Ishikawa (cell line): ENCODE data around the gene SMARCD1.

ENCODE experiments used
- CEBPB ChIP-seq: IDR thresholded peaks from 2 replicates; pipeline ENCODE4 v1.6.1; 2012
- CREB1 ChIP-seq: IDR thresholded peaks from 2 replicates; pipeline ENCODE4 v1.6.1; 2012; ENCODE audit warnings: low read depth
- EGR1 ChIP-seq: IDR thresholded peaks from 2 replicates; pipeline ENCODE4 v1.6.1; 2012
- EP300 ChIP-seq: IDR thresholded peaks from 2 replicates; pipeline ENCODE4 v1.6.1; 2012; ENCODE audit warnings: borderline replicate concordance
- FOXM1 ChIP-seq: IDR thresholded peaks from 2 replicates; pipeline ENCODE4 v1.6.1; 2012; ENCODE audit warnings: low read depth, borderline replicate concordance
- NFIC ChIP-seq: IDR thresholded peaks from 2 replicates; pipeline ENCODE4 v1.6.1; 2012
- RAD21 ChIP-seq: IDR thresholded peaks from 2 replicates; pipeline ENCODE4 v1.6.1; 2012; ENCODE audit warnings: low read depth
- TAF1 ChIP-seq: IDR thresholded peaks from 2 replicates; pipeline ENCODE4 v1.6.1; 2012; ENCODE audit warnings: low read depth, mild to moderate bottlenecking
- TCF12 ChIP-seq: IDR thresholded peaks from 2 replicates; pipeline ENCODE4 v1.6.1; 2012; ENCODE audit warnings: low read depth
- YY1 ChIP-seq: IDR thresholded peaks from 2 replicates; pipeline ENCODE4 v1.6.1; 2012; ENCODE audit warnings: low read depth
- ZBTB7A ChIP-seq: IDR thresholded peaks from 2 replicates; pipeline ENCODE4 v1.6.1; 2012; ENCODE audit warnings: low read depth
- TF ChIP-seq, protein P1 (sequence below): IDR thresholded peaks from 2 replicates; pipeline ENCODE4 v1.6.1; 2012; ENCODE audit warnings: low read depth, mild to moderate bottlenecking
- TF ChIP-seq, protein P2 (sequence below): IDR thresholded peaks from 2 replicates; pipeline ENCODE4 v1.6.1; 2012
- TF ChIP-seq, protein P3 (sequence below): IDR thresholded peaks from 2 replicates; pipeline ENCODE4 v1.6.1; 2012

DNA sequence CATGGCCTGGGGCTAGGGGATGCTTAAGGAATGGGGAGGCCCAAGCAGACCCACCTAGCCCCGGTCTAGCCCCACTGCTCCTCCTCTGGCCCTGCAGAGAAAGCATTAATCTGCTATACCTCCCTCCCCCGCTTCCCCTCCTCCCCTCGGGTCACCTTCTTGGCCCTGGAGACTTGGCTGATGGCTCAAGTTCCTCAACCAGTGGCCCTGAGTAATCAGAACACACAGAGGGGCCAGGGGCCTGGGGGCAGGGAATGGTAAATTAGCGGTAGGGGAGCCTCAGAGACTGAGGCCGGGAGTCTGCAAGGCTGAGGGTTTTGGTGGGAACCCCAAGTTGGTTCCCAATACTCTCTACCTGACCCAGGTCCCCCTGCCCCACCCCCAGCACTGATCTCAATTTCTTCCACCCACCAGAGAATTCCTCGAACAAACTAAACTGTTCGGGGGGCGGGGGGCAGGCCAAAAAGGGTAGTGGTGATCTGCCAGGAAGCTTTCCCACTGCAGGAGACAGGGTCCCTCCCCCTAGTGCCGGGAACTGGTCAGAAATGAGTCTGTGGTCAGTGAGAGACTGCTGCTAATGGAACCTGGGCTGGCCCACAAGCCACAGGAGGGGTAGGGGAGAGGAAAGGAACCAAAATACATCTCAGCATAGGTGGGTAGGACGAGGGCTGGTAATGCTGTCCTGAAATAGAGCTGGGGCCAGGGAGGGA is 12.8 kb upstream of the SMARCD1 start:
- TF ChIP-seq NFIC: no peak
- TF ChIP-seq, protein P1, sequence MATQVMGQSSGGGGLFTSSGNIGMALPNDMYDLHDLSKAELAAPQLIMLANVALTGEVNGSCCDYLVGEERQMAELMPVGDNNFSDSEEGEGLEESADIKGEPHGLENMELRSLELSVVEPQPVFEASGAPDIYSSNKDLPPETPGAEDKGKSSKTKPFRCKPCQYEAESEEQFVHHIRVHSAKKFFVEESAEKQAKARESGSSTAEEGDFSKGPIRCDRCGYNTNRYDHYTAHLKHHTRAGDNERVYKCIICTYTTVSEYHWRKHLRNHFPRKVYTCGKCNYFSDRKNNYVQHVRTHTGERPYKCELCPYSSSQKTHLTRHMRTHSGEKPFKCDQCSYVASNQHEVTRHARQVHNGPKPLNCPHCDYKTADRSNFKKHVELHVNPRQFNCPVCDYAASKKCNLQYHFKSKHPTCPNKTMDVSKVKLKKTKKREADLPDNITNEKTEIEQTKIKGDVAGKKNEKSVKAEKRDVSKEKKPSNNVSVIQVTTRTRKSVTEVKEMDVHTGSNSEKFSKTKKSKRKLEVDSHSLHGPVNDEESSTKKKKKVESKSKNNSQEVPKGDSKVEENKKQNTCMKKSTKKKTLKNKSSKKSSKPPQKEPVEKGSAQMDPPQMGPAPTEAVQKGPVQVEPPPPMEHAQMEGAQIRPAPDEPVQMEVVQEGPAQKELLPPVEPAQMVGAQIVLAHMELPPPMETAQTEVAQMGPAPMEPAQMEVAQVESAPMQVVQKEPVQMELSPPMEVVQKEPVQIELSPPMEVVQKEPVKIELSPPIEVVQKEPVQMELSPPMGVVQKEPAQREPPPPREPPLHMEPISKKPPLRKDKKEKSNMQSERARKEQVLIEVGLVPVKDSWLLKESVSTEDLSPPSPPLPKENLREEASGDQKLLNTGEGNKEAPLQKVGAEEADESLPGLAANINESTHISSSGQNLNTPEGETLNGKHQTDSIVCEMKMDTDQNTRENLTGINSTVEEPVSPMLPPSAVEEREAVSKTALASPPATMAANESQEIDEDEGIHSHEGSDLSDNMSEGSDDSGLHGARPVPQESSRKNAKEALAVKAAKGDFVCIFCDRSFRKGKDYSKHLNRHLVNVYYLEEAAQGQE: no peak
- TF ChIP-seq RAD21: no peak
- no peak for TF ChIP-seq TAF1
- no peak for TF ChIP-seq EP300
- no peak for TF ChIP-seq YY1
- TF ChIP-seq, protein P2, sequence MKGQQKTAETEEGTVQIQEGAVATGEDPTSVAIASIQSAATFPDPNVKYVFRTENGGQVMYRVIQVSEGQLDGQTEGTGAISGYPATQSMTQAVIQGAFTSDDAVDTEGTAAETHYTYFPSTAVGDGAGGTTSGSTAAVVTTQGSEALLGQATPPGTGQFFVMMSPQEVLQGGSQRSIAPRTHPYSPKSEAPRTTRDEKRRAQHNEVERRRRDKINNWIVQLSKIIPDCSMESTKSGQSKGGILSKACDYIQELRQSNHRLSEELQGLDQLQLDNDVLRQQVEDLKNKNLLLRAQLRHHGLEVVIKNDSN: no peak
- no peak for TF ChIP-seq FOXM1
- TF ChIP-seq EGR1: no peak
- TF ChIP-seq, protein P3, sequence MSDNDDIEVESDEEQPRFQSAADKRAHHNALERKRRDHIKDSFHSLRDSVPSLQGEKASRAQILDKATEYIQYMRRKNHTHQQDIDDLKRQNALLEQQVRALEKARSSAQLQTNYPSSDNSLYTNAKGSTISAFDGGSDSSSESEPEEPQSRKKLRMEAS: no peak
- no peak for TF ChIP-seq CREB1
- no peak for TF ChIP-seq TCF12
- TF ChIP-seq ZBTB7A: no peak
- TF ChIP-seq CEBPB: no peak
